ENCODE data around the gene COL27A1.

DNA sequence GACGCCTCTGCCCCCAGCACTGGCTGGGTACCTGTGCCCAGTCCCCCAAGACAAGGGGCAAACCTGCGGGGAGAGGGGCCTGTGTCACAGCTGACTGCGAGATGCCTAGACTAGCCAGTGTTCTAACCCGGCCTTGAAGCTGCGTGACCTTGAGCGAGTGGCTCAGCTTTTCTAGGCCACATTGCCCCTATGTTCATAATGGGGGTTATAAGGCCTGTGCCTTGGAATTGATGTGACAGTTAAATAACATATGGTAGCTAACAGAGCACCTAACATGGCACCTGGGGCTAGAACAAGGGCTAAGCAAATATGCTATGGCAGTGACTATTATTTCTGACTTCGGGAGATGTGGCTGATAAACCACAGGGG lies 22.8 kb upstream of the COL27A1 start:
- TF ChIP-seq TAF1 (IDR thresholded peaks at IDR 0.05; ENCODE audit: low read depth, low read length), result no peak
- no peak for TF ChIP-seq POLR2A (IDR thresholded peaks at IDR 0.05; ENCODE audit: low read depth, low read length)
- TF ChIP-seq POLR2AphosphoS5 (IDR thresholded peaks at IDR 0.05; ENCODE audit: low read depth, low read length), result no peak
- TF ChIP-seq POU2F2 (IDR thresholded peaks at IDR 0.05; ENCODE audit: low read depth, low read length), result no peak
- no peak for TF ChIP-seq SPI1 (IDR thresholded peaks at IDR 0.05; ENCODE audit: low read depth, low read length)
